H1 (cell line): ENCODE results near the gene ZHX3. TPM values are rescaled to one million over a fixed set of nuclear protein-coding genes. Genes with fewer than 3 reads are reported as not detected.

Source experiments
- CTCF ChIA-PET: fragments of 300-600 bp; sonication (Branson Sonifier 250); formaldehyde crosslinking; loops from one replicate; lab custom pipeline; 2021; ENCODE audit not compliant: partially characterized antibody; lab: Charles Lee
- POLR2A ChIA-PET: fragments of 300-600 bp; sonication (Branson Sonifier 250); formaldehyde crosslinking; loops from one replicate; lab custom pipeline; 2021; ENCODE audit warnings: inconsistent platforms; ENCODE audit not compliant: partially characterized antibody; lab: Charles Lee
- DNase-seq, 2 experiments: peaks; one replicate each; pipeline versions ENCODE4 v3.0.0 to v3.0.0-alpha.2; 2010 to 2022; ENCODE audit warnings: low spot score in 2 of 2, low read depth in 1 of 2, mixed read lengths in 1 of 2
- FAIRE-seq: peaks from 2 replicates; lab custom pipeline; 2011; peaks lifted over from hg19 to GRCh38; lab: Jason Lieb, UNC
- H2AFZ ChIP-seq: 2 replicates; pipeline ENCODE4 v1.8.1; 2012; ENCODE audit warnings: low read length, inconsistent platforms
- H2AK5ac ChIP-seq: 2 replicates; pipeline ENCODE4 v1.6.1; 2013; ENCODE audit warnings: low read depth, low read length
- H2BK120ac ChIP-seq: replicated peaks from 2 replicates; pipeline ENCODE3; 2013; ENCODE audit warnings: low read depth, low read length, inconsistent platforms
- H2BK12ac ChIP-seq: 2 replicates; pipeline ENCODE4 v1.6.1; 2013; ENCODE audit warnings: low read depth, low read length
- H2BK15ac ChIP-seq: 2 replicates; pipeline ENCODE4 v1.6.1; 2013; ENCODE audit warnings: low read length
- H2BK20ac ChIP-seq: 2 replicates; pipeline ENCODE4 v1.6.1; 2013; ENCODE audit warnings: low read length
- H2BK5ac ChIP-seq: 2 replicates; pipeline ENCODE4 v1.6.1; 2013; ENCODE audit warnings: low read depth, low read length
- H3K14ac ChIP-seq: 2 replicates; pipeline ENCODE4 v1.6.1; 2013; ENCODE audit warnings: inconsistent platforms; ENCODE audit not compliant: insufficient read length
- H3K18ac ChIP-seq: 2 replicates; pipeline ENCODE4 v1.6.1; 2013; ENCODE audit warnings: low read length; ENCODE audit errors: extremely low read depth
- H3K23ac ChIP-seq: 2 replicates; pipeline ENCODE4 v1.6.1; 2013; ENCODE audit warnings: inconsistent platforms; ENCODE audit not compliant: insufficient read length
- H3K23me2 ChIP-seq: 2 replicates; pipeline ENCODE4 v1.6.1; 2013; ENCODE audit warnings: low read depth, low read length
- H3K27ac ChIP-seq: 2 replicates; pipeline ENCODE4 v1.6.1; 2011; ENCODE audit warnings: low read depth, low read length, inconsistent platforms
- H3K27me3 ChIP-seq, 4 experiments: replicated peaks in 1 of 4; 1 replicate in 1 of 4; 2 replicates in 3 of 4; pipeline versions ENCODE4 v1.6.1 to v1.8.1; 2011 to 2013; ENCODE audit warnings: low read length in 3 of 4, mild to moderate bottlenecking in 3 of 4, inconsistent platforms in 2 of 4, mixed read lengths in 2 of 4, moderate library complexity in 1 of 4; ENCODE audit not compliant: control insufficient read depth in 3 of 4, insufficient read depth in 3 of 4; ENCODE audit errors: extremely low read depth in 1 of 4
- H3K36me3 ChIP-seq, 4 experiments: 2 replicates each; pipeline versions ENCODE4 v1.6.1 to v1.8.1; 2011 to 2013; ENCODE audit warnings: mild to moderate bottlenecking in 4 of 4, low read length in 3 of 4, moderate library complexity in 2 of 4, control low read depth in 1 of 4, inconsistent platforms in 1 of 4; ENCODE audit not compliant: insufficient read depth in 4 of 4, control insufficient read depth in 2 of 4
- H3K4ac ChIP-seq: replicated peaks from 2 replicates; pipeline ENCODE3; 2013; ENCODE audit warnings: low read length, low read depth, mixed read lengths, inconsistent platforms; ENCODE audit not compliant: insufficient read length
- H3K4me1 ChIP-seq, 4 experiments: replicated peaks in 1 of 4; 1 replicate in 1 of 4; 2 replicates in 3 of 4; pipeline versions ENCODE4 v1.6.1 to v1.8.1; 2011 to 2013; ENCODE audit warnings: low read length in 3 of 4, inconsistent platforms in 2 of 4, mixed read lengths in 1 of 4; ENCODE audit not compliant: insufficient read depth in 4 of 4, control insufficient read depth in 3 of 4
- H3K4me2 ChIP-seq, 2 experiments: 2 replicates each; pipeline versions ENCODE4 v1.6.1 to v1.8.1; 2011 to 2013; ENCODE audit warnings: low read depth in 2 of 2, low read length in 2 of 2, control low read depth in 1 of 2, inconsistent platforms in 1 of 2, mild to moderate bottlenecking in 1 of 2; ENCODE audit not compliant: insufficient read depth in 1 of 2
- H3K4me3 ChIP-seq, 4 experiments: fragments of 200-600, 300-600 bp in 1 of 4; sonication (generic), shearing (Covaris generic), sonication (Bioruptor Twin) in 1 of 4; 2 replicates each; pipeline versions ENCODE4 v1.5.1 to v1.8.1; 2011 to 2016; ENCODE audit warnings: low read length in 4 of 4, low read depth in 3 of 4, control low read depth in 2 of 4, inconsistent platforms in 2 of 4, mild to moderate bottlenecking in 2 of 4, mixed read lengths in 1 of 4, moderate library complexity in 1 of 4; ENCODE audit not compliant: insufficient read depth in 2 of 4; ENCODE audit errors: extremely low read depth in 1 of 4
- H3K56ac ChIP-seq: replicated peaks from 2 replicates; pipeline ENCODE3; 2013; ENCODE audit warnings: low read depth, mild to moderate bottlenecking, mixed read lengths, low read length, inconsistent platforms; ENCODE audit not compliant: insufficient read length
- H3K79me1 ChIP-seq: 2 replicates; pipeline ENCODE4 v1.6.1; 2013; ENCODE audit warnings: low read depth, low read length, control low read depth
- H3K79me2 ChIP-seq, 2 experiments: 2 replicates each; pipeline versions ENCODE4 v1.6.1 to v1.8.1; 2012 to 2013; ENCODE audit warnings: low read length in 2 of 2, mild to moderate bottlenecking in 2 of 2, inconsistent platforms in 1 of 2; ENCODE audit not compliant: insufficient read depth in 2 of 2, control insufficient read depth in 1 of 2
- H3K9ac ChIP-seq, 4 experiments: replicated peaks in 1 of 4; 1 replicate in 1 of 4; 2 replicates in 3 of 4; pipeline versions ENCODE4 v1.6.1 to v1.8.1; 2011 to 2013; ENCODE audit warnings: low read depth in 3 of 4, low read length in 3 of 4, control low read depth in 2 of 4, mild to moderate bottlenecking in 2 of 4, moderate library complexity in 2 of 4, inconsistent platforms in 1 of 4; ENCODE audit errors: extremely low read depth in 1 of 4
- H3K9me3 ChIP-seq, 2 experiments: 2 replicates each; pipeline versions ENCODE4 v1.6.1 to v1.8.1; 2012 to 2013; ENCODE audit warnings: mild to moderate bottlenecking in 2 of 2, moderate library complexity in 2 of 2, control low read depth in 1 of 2, inconsistent platforms in 1 of 2, low read depth in 1 of 2, low read length in 1 of 2, mixed read lengths in 1 of 2; ENCODE audit not compliant: insufficient read depth in 2 of 2
- H4K20me1 ChIP-seq, 2 experiments: replicated peaks in 1 of 2; 2 replicates each; pipeline versions ENCODE3 to v1.8.1; 2011 to 2013; ENCODE audit warnings: inconsistent platforms in 2 of 2, low read length in 2 of 2, mild to moderate bottlenecking in 1 of 2; ENCODE audit not compliant: insufficient read depth in 2 of 2, control insufficient read depth in 1 of 2
- H4K5ac ChIP-seq: 2 replicates; pipeline ENCODE4 v1.6.1; 2013; ENCODE audit warnings: low read length, low read depth, mixed read lengths, inconsistent platforms; ENCODE audit not compliant: insufficient read length
- H4K8ac ChIP-seq: 2 replicates; pipeline ENCODE4 v1.8.0; 2013; ENCODE audit warnings: mild to moderate bottlenecking, moderate library complexity, low read length, inconsistent platforms; ENCODE audit not compliant: insufficient read depth; ENCODE audit errors: extremely low read depth
- H4K91ac ChIP-seq: replicated peaks from 2 replicates; pipeline ENCODE3; 2013; ENCODE audit warnings: low read length, mixed read lengths, inconsistent platforms; ENCODE audit not compliant: insufficient read length
- ATF3 ChIP-seq: IDR thresholded peaks from 2 replicates; pipeline ENCODE4 v1.6.1; 2011; ENCODE audit warnings: low read depth, mild to moderate bottlenecking, low read length; ENCODE audit not compliant: insufficient read depth
- BACH1 ChIP-seq: IDR thresholded peaks from 2 replicates; pipeline ENCODE4 v1.6.1; 2012; ENCODE audit warnings: low read length, improper control_type of control experiment
- CBX8 ChIP-seq: fragments of 300-800, 300-1000 bp; sonication (generic); IDR thresholded peaks from 2 replicates; pipeline ENCODE4 v1.7.1; 2016; ENCODE audit warnings: low read depth, low read length, borderline replicate concordance
- CEBPB ChIP-seq: IDR thresholded peaks from 2 replicates; pipeline ENCODE4 v1.6.1; 2012; ENCODE audit warnings: low read depth, low read length
- EP300 ChIP-seq, 2 experiments: IDR thresholded peaks; 1 replicate in 1 of 2; 2 replicates in 1 of 2; pipeline ENCODE4 v1.6.1; 2011 to 2012; ENCODE audit warnings: low read depth in 2 of 2, low read length in 2 of 2, mild to moderate bottlenecking in 2 of 2, borderline replicate concordance in 1 of 2, inconsistent platforms in 1 of 2, moderate library complexity in 1 of 2
- GABPA ChIP-seq: IDR thresholded peaks from 2 replicates; pipeline ENCODE4 v1.6.1; 2011; ENCODE audit warnings: mild to moderate bottlenecking, low read length, moderate library complexity, borderline replicate concordance; ENCODE audit not compliant: insufficient read depth
- GTF2F1 ChIP-seq: IDR thresholded peaks from 2 replicates; pipeline ENCODE4 v1.6.1; 2012; ENCODE audit warnings: low read depth, low read length, improper control_type of control experiment, borderline replicate concordance
- KDM5A ChIP-seq: fragments of 200-600 bp; IDR thresholded peaks from 2 replicates; pipeline ENCODE4 v1.7.1; 2012; ENCODE audit warnings: mild to moderate bottlenecking, low read length, inconsistent platforms, mixed read lengths
- RBBP5 ChIP-seq: IDR thresholded peaks from 2 replicates; pipeline ENCODE4 v1.7.1; 2012; ENCODE audit warnings: low read depth, mild to moderate bottlenecking, inconsistent platforms, low read length, moderate library complexity, borderline replicate concordance
- SIN3A ChIP-seq, 2 experiments: IDR thresholded peaks in 1 of 2; conservative IDR thresholded peaks in 1 of 2; 2 replicates each; pipeline ENCODE4 v1.6.1; 2011 to 2012; ENCODE audit warnings: low read length in 2 of 2, improper control_type of control experiment in 1 of 2, low read depth in 1 of 2, mild to moderate bottlenecking in 1 of 2
- SP1 ChIP-seq: IDR thresholded peaks from 2 replicates; pipeline ENCODE4 v1.6.1; 2011; ENCODE audit warnings: low read depth, low read length
- TAF7 ChIP-seq: optimal IDR thresholded peaks from 2 replicates; pipeline ENCODE3; 2011; ENCODE audit warnings: low read depth, mild to moderate bottlenecking, inconsistent platforms, low read length, moderate library complexity, borderline replicate concordance
- YY1 ChIP-seq: IDR thresholded peaks from 2 replicates; pipeline ENCODE4 v1.6.1; 2011; ENCODE audit warnings: low read depth, mild to moderate bottlenecking, low read length
- WGBS, 2 experiments: shearing (Covaris generic) in 1 of 2; methylation state at CpG; one replicate each; pipeline versions ENCODE4 v1.1.6 to v1.1.7; 2013 to 2015; ENCODE audit warnings: low lambda C conversion rate in 2 of 2, mixed read lengths in 2 of 2, inconsistent platforms in 1 of 2, low coverage in 1 of 2, missing lambda C conversion rate in 1 of 2; ENCODE audit not compliant: insufficient replicate concordance in 2 of 2, insufficient coverage in 1 of 2, insufficient read length in 1 of 2; ENCODE audit errors: extremely low coverage in 1 of 2, missing lambda C conversion rate in 1 of 2; 5-methylcytosine and 5-hydroxymethylcytosine counted together
- polyA plus RNA-seq, 7 experiments: library from polyadenylated mRNA; depleted of rRNA in 3 of 7; stranded (reverse) in 5 of 7; unstranded in 2 of 7; fragments of >200 nt in 5 of 7; fragments of 200-250 nt in 2 of 7; gene quantifications; 1 replicate in 5 of 7; 2 replicates in 1 of 7; 4 replicates in 1 of 7; pipeline versions ENCODE4 v1.2.1 to v1.2.3, GENCODE V29; 2011 to 2013; ENCODE audit warnings: missing spikeins in 2 of 7, mixed read lengths in 2 of 7
- total RNA-seq: library from RNA; stranded (reverse); fragmentation: NEBNext Ultra II Directional; extraction: Animal tissue kit (Norgen Biotek cat#: 25700); gene quantifications from 2 replicates; pipeline ENCODE4 v1.2.1, GENCODE V29; 2021

The ZHX3 gene
- total and polyA plus RNA-seq, 2 of the 8 experiments (the other 6 are each of a cell fraction or from before 2014, with no cell fraction given) = 1.00 to 7.8 TPM

GRCh38 chr20:41159547-41159946 lies 158.0 kb downstream of the ZHX3 start:
- Histone ChIP-seq H2AK5ac (no peak overlapping the region), H3K18ac (no peak overlapping the region), H3K14ac (no peak overlapping the region), H4K5ac (no peak overlapping the region), H3K79me2 (peaks cover 20 to 57% of the 10 kb centered on the region in 2 experiments), H3K23ac (no peak overlapping the region), H3K23me2 (no peaks in the 10 kb centered on the region), H2AFZ (no peak overlapping the region), H3K27ac (no peak overlapping the region), H2BK12ac (no peak overlapping the region), H2BK15ac (no peak overlapping the region), H4K20me1 (peaks cover 27 to 55% of the 10 kb centered on the region in 2 experiments), H4K91ac (no peak overlapping the region), H3K9ac (no peak overlapping the region), H2BK5ac (no peak overlapping the region), H3K36me3 (peaks cover 25 to 38% (median 32%) of the 10 kb centered on the region in 4 experiments), H3K4me2 (no peak overlapping the region), H4K8ac (no peak overlapping the region), H3K4me3 (no peak overlapping the region), H2BK120ac (no peak overlapping the region), H3K9me3 (no peaks in the 10 kb centered on the region), H3K4ac (no peak overlapping the region), H3K27me3 (no peaks in the 10 kb centered on the region), H3K56ac (no peak overlapping the region), H3K4me1 (peaks cover 0 to 8% (median 2%) of the 10 kb centered on the region in 4 experiments; a peak in 3 of 7 replicates), H3K79me1 (peaks cover 43% of the 10 kb centered on the region), H2BK20ac (no peak overlapping the region)
- DNase-seq (no peak), FAIRE-seq (no peak)
- WGBS, 2 experiments = 83% methylated on average over 10 of the region's 10 CpGs; no CpG with 5 or more reads in 1 of the 2 experiments
- ChIA-PET POLR2A (interaction anchor here (1.3 kb wide), 1 partner anchor 22 kb away, joined by 4 read pairs; the partner anchor contains the start of gene PLCG1), CTCF (interaction anchor here (1.2 to 5.9 kb wide), 3 partner anchors 12 to 181 kb away, joined by 4 to 47 read pairs (median 31); partner anchors contain the start of gene LPIN3)
- TF ChIP-seq GABPA = no peak
- TF ChIP-seq YY1 = no peak
- no peak for TF ChIP-seq KDM5A
- TF ChIP-seq EP300 (IDR thresholded peaks at IDR 0.05; ENCODE audit: borderline replicate concordance in 1 of 2, low read depth in 2 of 2, low read length in 2 of 2) = no peak
- TF ChIP-seq CEBPB = no peak
- no peak for TF ChIP-seq BACH1
- no peak for TF ChIP-seq ATF3
- TF ChIP-seq TAF7 = no peak
- no peak for TF ChIP-seq SIN3A (conservative IDR thresholded peaks at IDR 0.05 in 1 of 2, IDR thresholded peaks at IDR 0.05 in 1 of 2; ENCODE audit: low read depth in 1 of 2, low read length in 2 of 2)
- no peak for TF ChIP-seq RBBP5
- TF ChIP-seq CBX8 = no peak
- no peak for TF ChIP-seq GTF2F1
- no peak for TF ChIP-seq SP1
